PC-9 (cell line): ENCODE data around the gene ALDOC. TPM values are rescaled to one million over a fixed set of nuclear protein-coding genes. Genes with fewer than 3 reads are reported as not detected.

Experiments used
- BruUV-seq: library from RNA; stranded (reverse); fragments of 400-500 nt; replicated peaks from 2 replicates; lab custom pipeline; 2021; lab: Mats Ljungman, UMichigan
- CTCF ChIA-PET: fragments of 300-600 bp; sonication (Branson Sonifier 250); formaldehyde crosslinking; loops from one replicate; lab custom pipeline; 2022; ENCODE audit warnings: antibody characterized with exemption; lab: Charles Lee
- POLR2A ChIA-PET: fragments of 300-600 bp; sonication (Branson Sonifier 250); formaldehyde crosslinking; loops from one replicate; lab custom pipeline; 2022; ENCODE audit warnings: antibody characterized with exemption; ENCODE audit not compliant: unreplicated experiment; lab: Charles Lee
- DNase-seq, 2 experiments: peaks; one replicate each; pipeline versions ENCODE4 v3.0.0 to v3.0.0-alpha.2; 2015 to 2022; ENCODE audit warnings: mixed read lengths in 1 of 2
- H2AFZ ChIP-seq: fragments of 200-600 bp; sonication (generic); 2 replicates; pipeline ENCODE4 v1.8.1; 2017; ENCODE audit warnings: antibody characterized with exemption
- H3F3A ChIP-seq: fragments of 200-600 bp; sonication (generic); 2 replicates; pipeline ENCODE4 v1.8.1; 2017; ENCODE audit warnings: antibody characterized with exemption, mild to moderate bottlenecking, low read depth; ENCODE audit not compliant: insufficient read depth
- H3K27ac ChIP-seq: fragments of 200-600 bp; sonication (generic); 2 replicates; pipeline ENCODE4 v1.6.1; 2016; ENCODE audit warnings: mixed run types
- H3K27me3 ChIP-seq: fragments of 200-600 bp; sonication (generic); 2 replicates; pipeline ENCODE4 v1.6.1; 2016; ENCODE audit warnings: low read depth, mixed run types; ENCODE audit not compliant: insufficient read depth
- H3K36me3 ChIP-seq: fragments of 200-600 bp; sonication (generic); 2 replicates; pipeline ENCODE4 v1.6.1; 2016; ENCODE audit warnings: low read depth, mixed run types
- H3K4me1 ChIP-seq: fragments of 200-600 bp; sonication (generic); replicated peaks from 2 replicates; pipeline ENCODE4 v1.6.1; 2016; ENCODE audit warnings: mixed run types; ENCODE audit not compliant: insufficient read depth
- H3K4me2 ChIP-seq: fragments of 200-600 bp; sonication (generic); 2 replicates; pipeline ENCODE4 v1.6.1; 2017; ENCODE audit warnings: mixed run types
- H3K4me3 ChIP-seq: fragments of 200-600 bp; sonication (generic); 2 replicates; pipeline ENCODE4 v1.6.1; 2016; ENCODE audit warnings: mixed run types
- H3K79me2 ChIP-seq: fragments of 200-600 bp; sonication (generic); 2 replicates; pipeline ENCODE4 v1.6.1; 2017; ENCODE audit warnings: low read depth, mixed run types
- H3K9me2 ChIP-seq: fragments of 200-600 bp; sonication (generic); 2 replicates; pipeline ENCODE4 v1.8.1; 2017; ENCODE audit warnings: mild to moderate bottlenecking; ENCODE audit not compliant: insufficient read depth
- H3K9me3 ChIP-seq: fragments of 200-600 bp; sonication (generic); 2 replicates; pipeline ENCODE4 v1.8.1; 2016; ENCODE audit warnings: low read depth; ENCODE audit not compliant: insufficient read depth
- H4K20me1 ChIP-seq: fragments of 200-600 bp; sonication (generic); 2 replicates; pipeline ENCODE4 v1.8.1; 2017; ENCODE audit not compliant: insufficient read depth
- EZH2 ChIP-seq: fragments of 200-600 bp; sonication (generic); IDR thresholded peaks from 2 replicates; pipeline ENCODE4 v1.8.0; 2017; ENCODE audit warnings: antibody characterized with exemption, low read depth
- intact Hi-C: fragments of 100-400 bp; cut with micrococcal nuclease; formaldehyde crosslinking; loops from one replicate; pipeline ENCODE4 v1.10.0; 2022; ENCODE audit not compliant: unreplicated experiment
- total RNA-seq: library from RNA; stranded (reverse); gene quantifications from 2 replicates; pipeline ENCODE4 v1.2.3, GENCODE V29; 2021
- TF ChIP-seq, protein P1 (sequence below): fragments of 200-600 bp; sonication (generic); conservative IDR thresholded peaks from 2 replicates; pipeline ENCODE4 v1.6.1; 2017; ENCODE audit warnings: mixed run types, antibody characterized with exemption, mild to moderate bottlenecking, moderate library complexity

ALDOC gene
- total RNA-seq, 1 experiment from 2014 or later = 21.6 TPM

GRCh38 chr17:28599311-28600184, 22.9 kb upstream of the ALDOC start:
- H3K9me3 ChIP-seq = no peaks in the 10 kb centered on the region
- TF ChIP-seq EZH2 = no peak
- TF ChIP-seq, protein P1, sequence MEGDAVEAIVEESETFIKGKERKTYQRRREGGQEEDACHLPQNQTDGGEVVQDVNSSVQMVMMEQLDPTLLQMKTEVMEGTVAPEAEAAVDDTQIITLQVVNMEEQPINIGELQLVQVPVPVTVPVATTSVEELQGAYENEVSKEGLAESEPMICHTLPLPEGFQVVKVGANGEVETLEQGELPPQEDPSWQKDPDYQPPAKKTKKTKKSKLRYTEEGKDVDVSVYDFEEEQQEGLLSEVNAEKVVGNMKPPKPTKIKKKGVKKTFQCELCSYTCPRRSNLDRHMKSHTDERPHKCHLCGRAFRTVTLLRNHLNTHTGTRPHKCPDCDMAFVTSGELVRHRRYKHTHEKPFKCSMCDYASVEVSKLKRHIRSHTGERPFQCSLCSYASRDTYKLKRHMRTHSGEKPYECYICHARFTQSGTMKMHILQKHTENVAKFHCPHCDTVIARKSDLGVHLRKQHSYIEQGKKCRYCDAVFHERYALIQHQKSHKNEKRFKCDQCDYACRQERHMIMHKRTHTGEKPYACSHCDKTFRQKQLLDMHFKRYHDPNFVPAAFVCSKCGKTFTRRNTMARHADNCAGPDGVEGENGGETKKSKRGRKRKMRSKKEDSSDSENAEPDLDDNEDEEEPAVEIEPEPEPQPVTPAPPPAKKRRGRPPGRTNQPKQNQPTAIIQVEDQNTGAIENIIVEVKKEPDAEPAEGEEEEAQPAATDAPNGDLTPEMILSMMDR = no peak
- peaks cover 3% of the 10 kb centered on the region; the same call in 1 of the 2 replicates for H3K36me3 ChIP-seq
- H4K20me1 ChIP-seq = no peaks in the 10 kb centered on the region
- H3K79me2 ChIP-seq = peaks cover 17% of the 10 kb centered on the region
- intact Hi-C loops = no loop called here
- peak in 1 of 2 experiments; percentile 76 for DNase-seq
- H3K4me1 ChIP-seq = peaks cover 17% of the 10 kb centered on the region
- ChIA-PET POLR2A (interaction anchor here (0.6 to 0.7 kb wide), 3 partner anchors 22 to 337 kb away, joined by 3 to 6 read pairs (median 3); no protein-coding TSS in a partner anchor), CTCF (no interaction called here)
- peak overlapping the region; percentile 99 for H2AFZ ChIP-seq
- H3F3A ChIP-seq = peaks cover 29% of the 10 kb centered on the region
- BruUV-seq = TSS peak; percentile 86
- peak overlapping the region; percentile 70 for H3K27ac ChIP-seq
- peak overlapping the region; percentile 93 for H3K4me2 ChIP-seq
- no peaks in the 10 kb centered on the region for H3K27me3 ChIP-seq
- no peaks in the 10 kb centered on the region for H3K9me2 ChIP-seq
- H3K4me3 ChIP-seq = peak overlapping the region; percentile 79

DNA sequence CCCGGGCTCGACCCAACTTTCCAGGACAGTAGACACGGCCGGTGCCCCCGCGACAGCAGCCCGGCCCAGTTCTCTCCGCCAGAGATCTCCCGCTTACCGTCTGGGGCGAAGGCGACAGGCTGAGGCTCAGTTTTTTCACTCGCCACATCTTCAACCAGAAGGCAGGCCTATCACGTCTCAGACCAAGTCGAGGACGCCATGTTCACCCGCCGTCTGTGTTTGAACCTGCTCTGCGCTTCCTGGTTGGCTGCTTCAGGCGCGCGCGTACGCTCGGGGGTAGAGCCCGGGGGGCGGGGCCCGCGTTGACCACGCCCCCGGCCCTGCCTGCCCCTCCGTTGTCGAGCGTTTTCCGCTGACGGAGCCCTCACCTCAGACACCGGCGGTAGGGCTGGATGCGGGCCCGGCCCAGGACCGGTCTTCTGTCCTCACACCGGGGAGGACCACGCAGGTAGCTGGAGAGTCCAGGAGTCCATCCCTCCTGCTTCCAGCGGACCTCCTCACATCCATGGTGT, 22.2 kb upstream of the ALDOC start, which contains the start of gene SPAG5:
Gene SPAG5 (minus strand): TSS at position 227 of the 512 bp plus-strand sequence. CDS start 79 bp downstream, at position 148.
- H3K79me2 ChIP-seq = peaks cover 17% of the 10 kb centered on the region
- peak; percentile 87 to 93 for DNase-seq
- H3K27me3 ChIP-seq = no peaks in the 10 kb centered on the region
- intact Hi-C loops = no loop called here
- H3K4me1 ChIP-seq = peaks cover 17% of the 10 kb centered on the region
- peaks cover 3% of the 10 kb centered on the region; the same call in 1 of the 2 replicates for H3K36me3 ChIP-seq
- H3F3A ChIP-seq = peaks cover 29% of the 10 kb centered on the region
- H3K9me3 ChIP-seq = no peaks in the 10 kb centered on the region
- no peaks in the 10 kb centered on the region for H3K9me2 ChIP-seq
- peak within 1 kb of the TSS; percentile 70 for H3K27ac ChIP-seq
- no peak for TF ChIP-seq EZH2
- TF ChIP-seq, protein P1 = no peak
- H2AFZ ChIP-seq = peak within 1 kb of the TSS; percentile 99
- ChIA-PET POLR2A (interaction anchor here (0.7 kb wide), 1 partner anchor 338 kb away, joined by 3 read pairs; no protein-coding TSS in a partner anchor), CTCF (no interaction called here)
- BruUV-seq = no TSS peak
- H3K4me3 ChIP-seq = peak within 1 kb of the TSS; percentile 79
- no peaks in the 10 kb centered on the region for H4K20me1 ChIP-seq
- peak within 1 kb of the TSS; percentile 93 for H3K4me2 ChIP-seq

- Histone ChIP-seq H3K79me2 (peaks cover 17% of the 10 kb centered on the region), H3K36me3 (peaks cover 3% of the 10 kb centered on the region; the same call in 1 of the 2 replicates), H3K4me2 (peak overlapping the region; percentile 93), H4K20me1 (no peaks in the 10 kb centered on the region), H3K27ac (peak overlapping the region; percentile 8; the same call in 1 of the 2 replicates), H3K4me1 (peaks cover 17% of the 10 kb centered on the region), H3K9me3 (no peaks in the 10 kb centered on the region), H3K4me3 (peak overlapping the region; percentile 79), H2AFZ (peak overlapping the region; percentile 99), H3K9me2 (no peaks in the 10 kb centered on the region), H3F3A (peaks cover 29% of the 10 kb centered on the region), H3K27me3 (no peaks in the 10 kb centered on the region)
- intact Hi-C loops = no loop called here
- POLR2A ChIA-PET = no interaction called here
- peak in 1 of 2 experiments; percentile 7 for DNase-seq
- CTCF ChIA-PET = no interaction called here
- TSS peak; percentile 66 for BruUV-seq
- TF ChIP-seq EZH2 = no peak
- TF ChIP-seq, protein P1 = no peak
These were observed 21.7 kb upstream of the ALDOC start for GRCh38 chr17:28598389-28598788.
